Activated T-cell treated with anti-CD3 and anti-CD28 coated beads, Interleukin-2, amount 50 U/mL, for 4 hours (primary cell): ENCODE measurements around the gene STK39. TPM values are rescaled to one million over a fixed set of nuclear protein-coding genes. Genes with fewer than 3 reads are reported as not detected.

Experiments
- ATAC-seq, 2 donors: fragments of 200-7000 bp; cut with Tn5 transposase; one replicate each; pipeline ENCODE4 v1.10.0; 2021
- DNase-seq: peaks from one replicate; pipeline ENCODE4 v3.0.0-alpha.2; 2020
- H3K27me3 Mint-ChIP-seq: one replicate; pipeline ENCODE4 v1.8.0; 2021; ENCODE audit warnings: low read depth, mixed read lengths
- H3K36me3 Mint-ChIP-seq: one replicate; pipeline ENCODE4 v1.8.0; 2022; ENCODE audit warnings: mixed read lengths; ENCODE audit not compliant: insufficient read depth
- H3K4me1 Mint-ChIP-seq: one replicate; pipeline ENCODE4 v1.8.0; 2021; ENCODE audit warnings: low read depth, mixed read lengths
- H3K4me3 Mint-ChIP-seq: one replicate; pipeline ENCODE4 v1.8.0; 2021; ENCODE audit warnings: mild to moderate bottlenecking, moderate library complexity, mixed read lengths
- H3K9me3 Mint-ChIP-seq: one replicate; pipeline ENCODE4 v1.8.0; 2021; ENCODE audit warnings: mixed read lengths
- total RNA-seq, 3 donors: library from RNA; stranded (reverse); gene quantifications; one replicate each; pipeline ENCODE4 v1.2.1, GENCODE V29; 2021

Gene STK39
- total RNA-seq, 3 donors from 2014 or later: 24.9 to 31.9 (median 31.5) TPM

- no peak overlapping the region for H3K4me3 Mint-ChIP-seq
- no peaks in the 10 kb centered on the region for H3K27me3 Mint-ChIP-seq
- H3K36me3 Mint-ChIP-seq: peaks cover 31% of the 10 kb centered on the region
- no peak for ATAC-seq
- no peak for DNase-seq
- peaks cover 35% of the 10 kb centered on the region for H3K4me1 Mint-ChIP-seq
- no peaks in the 10 kb centered on the region for H3K9me3 Mint-ChIP-seq
Measured at GRCh38 chr2:168037778-168038177, 209.6 kb downstream of the STK39 start.

GRCh38 chr2:168035458-168035857, 211.9 kb downstream of the STK39 start:
- no peaks in the 10 kb centered on the region for H3K27me3 Mint-ChIP-seq

GRCh38 chr2:168034616-168035015, 212.8 kb downstream of the STK39 start:
- no peak for ATAC-seq
- Mint-ChIP-seq H3K4me3 (no peak overlapping the region), H3K27me3 (no peaks in the 10 kb centered on the region), H3K36me3 (peaks cover 35% of the 10 kb centered on the region), H3K4me1 (peaks cover 28% of the 10 kb centered on the region), H3K9me3 (no peaks in the 10 kb centered on the region)
- no peak for DNase-seq

More at GRCh38 chr2:168035458-168035857, 211.9 kb downstream of the STK39 start:
- no peak for DNase-seq
- ATAC-seq: peak; percentile 53 to 76
- Mint-ChIP-seq H3K9me3 (no peaks in the 10 kb centered on the region), H3K36me3 (peaks cover 37% of the 10 kb centered on the region), H3K4me1 (peaks cover 30% of the 10 kb centered on the region), H3K4me3 (no peak overlapping the region)

GRCh38 chr2:168033966-168034365, 213.4 kb downstream of the STK39 start:
- Mint-ChIP-seq H3K4me1 (peaks cover 28% of the 10 kb centered on the region), H3K36me3 (peaks cover 35% of the 10 kb centered on the region), H3K4me3 (no peak overlapping the region), H3K9me3 (no peaks in the 10 kb centered on the region), H3K27me3 (no peaks in the 10 kb centered on the region)
- ATAC-seq (no peak), DNase-seq (no peak)

- Mint-ChIP-seq H3K36me3 (peaks cover 37% of the 10 kb centered on the region), H3K27me3 (no peaks in the 10 kb centered on the region), H3K4me3 (no peak overlapping the region), H3K9me3 (no peaks in the 10 kb centered on the region), H3K4me1 (peaks cover 16% of the 10 kb centered on the region)
- DNase-seq: no peak
- ATAC-seq: no peak
Measured at GRCh38 chr2:168032091-168032490, 215.3 kb downstream of the STK39 start.

- H3K4me1 Mint-ChIP-seq: peaks cover 9% of the 10 kb centered on the region
- no peak overlapping the region for H3K4me3 Mint-ChIP-seq
- no peaks in the 10 kb centered on the region for H3K9me3 Mint-ChIP-seq
- H3K36me3 Mint-ChIP-seq: peaks cover 35% of the 10 kb centered on the region
- DNase-seq (no peak), ATAC-seq (peak; percentile 79 to 80)
- no peaks in the 10 kb centered on the region for H3K27me3 Mint-ChIP-seq
Measured at GRCh38 chr2:168030862-168031624, 216.4 kb downstream of the STK39 start.

- ATAC-seq (no peak), DNase-seq (no peak)
- peaks cover 41% of the 10 kb centered on the region for H3K36me3 Mint-ChIP-seq
- peaks cover 3% of the 10 kb centered on the region for H3K4me1 Mint-ChIP-seq
- H3K4me3 Mint-ChIP-seq: no peak overlapping the region
- no peaks in the 10 kb centered on the region for H3K27me3 Mint-ChIP-seq
- no peaks in the 10 kb centered on the region for H3K9me3 Mint-ChIP-seq
Measured at GRCh38 chr2:168029071-168029470, 218.3 kb downstream of the STK39 start.

- DNase-seq: no peak
- no peaks in the 10 kb centered on the region for H3K9me3 Mint-ChIP-seq
- H3K27me3 Mint-ChIP-seq: no peaks in the 10 kb centered on the region
- ATAC-seq: no peak
- H3K4me3 Mint-ChIP-seq: no peak overlapping the region
- peaks cover 3% of the 10 kb centered on the region for H3K4me1 Mint-ChIP-seq
- H3K36me3 Mint-ChIP-seq: peaks cover 37% of the 10 kb centered on the region
Measured at GRCh38 chr2:168028362-168028761, 219.0 kb downstream of the STK39 start.

- DNase-seq: no peak
- H3K4me1 Mint-ChIP-seq: no peaks in the 10 kb centered on the region
- peaks cover 28% of the 10 kb centered on the region for H3K36me3 Mint-ChIP-seq
- H3K4me3 Mint-ChIP-seq: no peak overlapping the region
- H3K9me3 Mint-ChIP-seq: no peaks in the 10 kb centered on the region
- no peak for ATAC-seq
- H3K27me3 Mint-ChIP-seq: no peaks in the 10 kb centered on the region
Measured at GRCh38 chr2:168025487-168026202, 221.8 kb downstream of the STK39 start.

- Mint-ChIP-seq H3K4me3 (no peak overlapping the region), H3K36me3 (peaks cover 28% of the 10 kb centered on the region), H3K4me1 (no peaks in the 10 kb centered on the region), H3K9me3 (no peaks in the 10 kb centered on the region), H3K27me3 (no peaks in the 10 kb centered on the region)
- ATAC-seq: no peak
- no peak for DNase-seq
Measured at GRCh38 chr2:168024459-168024858, 222.9 kb downstream of the STK39 start.

GRCh38 chr2:168021800-168022587, 225.4 kb downstream of the STK39 start:
- Mint-ChIP-seq H3K4me1 (no peaks in the 10 kb centered on the region), H3K4me3 (no peak overlapping the region), H3K9me3 (no peaks in the 10 kb centered on the region), H3K36me3 (peaks cover 20% of the 10 kb centered on the region), H3K27me3 (no peaks in the 10 kb centered on the region)
- no peak for DNase-seq
- no peak for ATAC-seq

GRCh38 chr2:168015274-168015953, 232.0 kb downstream of the STK39 start:
- no peaks in the 10 kb centered on the region for H3K9me3 Mint-ChIP-seq
- no peaks in the 10 kb centered on the region for H3K27me3 Mint-ChIP-seq
- H3K4me3 Mint-ChIP-seq: no peak overlapping the region
- peaks cover 19% of the 10 kb centered on the region for H3K36me3 Mint-ChIP-seq
- DNase-seq (no peak), ATAC-seq (no peak)
- no peaks in the 10 kb centered on the region for H3K4me1 Mint-ChIP-seq

- no peaks in the 10 kb centered on the region for H3K27me3 Mint-ChIP-seq
- DNase-seq (no peak), ATAC-seq (no peak)
- H3K4me3 Mint-ChIP-seq: no peak overlapping the region
- peaks cover 49% of the 10 kb centered on the region for H3K36me3 Mint-ChIP-seq
- no peaks in the 10 kb centered on the region for H3K4me1 Mint-ChIP-seq
- H3K9me3 Mint-ChIP-seq: no peaks in the 10 kb centered on the region
Measured at GRCh38 chr2:168009900-168010299, 237.5 kb downstream of the STK39 start.

- Mint-ChIP-seq H3K27me3 (no peaks in the 10 kb centered on the region), H3K4me3 (no peak overlapping the region), H3K9me3 (no peaks in the 10 kb centered on the region), H3K4me1 (peaks cover 2% of the 10 kb centered on the region), H3K36me3 (peaks cover 53% of the 10 kb centered on the region)
- no peak for ATAC-seq
- DNase-seq: no peak
Measured at GRCh38 chr2:168008646-168009195, 238.7 kb downstream of the STK39 start.
